GM18505 (cell line): ENCODE results near the gene ANO6.

Experiments used
- ATAC-seq: cut with Tn5 transposase; IDR thresholded peaks from one replicate; pipeline ENCODE4 v1.9.1; 2021; ENCODE audit not compliant: unreplicated experiment
- POLR2A ChIP-seq: IDR thresholded peaks from 4 replicates; pipeline ENCODE4 v1.6.1; 2011; ENCODE audit warnings: borderline replicate concordance; ENCODE audit not compliant: insufficient read depth, insufficient read length; ENCODE audit errors: extremely low read depth

The ANO6 gene

DNA sequence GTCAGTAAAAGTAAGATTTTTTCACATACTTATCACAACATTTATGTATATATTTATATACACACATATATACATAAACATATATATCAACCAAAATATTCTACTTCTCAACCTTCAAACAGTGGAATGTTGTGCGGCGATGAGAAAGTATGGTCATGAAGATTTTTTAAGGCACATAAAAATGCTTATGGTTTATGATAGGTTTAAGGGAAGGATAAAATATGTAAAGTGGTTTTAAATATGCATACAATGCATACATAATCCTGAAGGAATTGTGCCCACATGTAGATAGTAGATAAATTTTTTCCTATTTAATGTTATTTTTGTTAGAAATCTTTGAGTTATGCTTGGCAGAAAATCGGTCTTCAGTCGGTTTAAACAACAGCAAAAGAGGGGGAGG lies 182.7 kb downstream of the ANO6 start:
- no peak for TF ChIP-seq POLR2A
- no peak for ATAC-seq

- TF ChIP-seq POLR2A: no peak
- no peak for ATAC-seq
Measured at GRCh38 chr12:45400991-45401390, 185.1 kb downstream of the ANO6 start.

DNA sequence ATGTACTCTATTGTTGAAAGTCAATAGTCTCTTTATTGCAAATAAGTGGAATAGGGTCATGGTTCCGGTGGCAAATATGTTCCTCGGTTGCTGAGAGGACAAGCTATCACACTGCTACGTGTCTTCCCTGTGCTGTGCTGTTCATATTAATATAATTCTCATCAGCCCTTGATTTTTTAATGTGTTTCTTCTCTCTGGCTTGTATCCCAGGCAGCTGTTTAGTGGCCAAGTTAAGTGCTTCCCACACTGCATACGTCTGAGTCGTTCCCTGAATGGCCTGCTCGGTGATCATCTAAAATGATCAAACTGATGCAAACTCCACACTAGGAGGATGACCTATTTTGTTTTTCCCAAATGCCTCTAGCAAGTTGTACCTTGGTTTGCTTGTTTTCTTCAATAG lies 186.4 kb downstream of the ANO6 start:
- no peak for TF ChIP-seq POLR2A
- ATAC-seq: no peak

DNA sequence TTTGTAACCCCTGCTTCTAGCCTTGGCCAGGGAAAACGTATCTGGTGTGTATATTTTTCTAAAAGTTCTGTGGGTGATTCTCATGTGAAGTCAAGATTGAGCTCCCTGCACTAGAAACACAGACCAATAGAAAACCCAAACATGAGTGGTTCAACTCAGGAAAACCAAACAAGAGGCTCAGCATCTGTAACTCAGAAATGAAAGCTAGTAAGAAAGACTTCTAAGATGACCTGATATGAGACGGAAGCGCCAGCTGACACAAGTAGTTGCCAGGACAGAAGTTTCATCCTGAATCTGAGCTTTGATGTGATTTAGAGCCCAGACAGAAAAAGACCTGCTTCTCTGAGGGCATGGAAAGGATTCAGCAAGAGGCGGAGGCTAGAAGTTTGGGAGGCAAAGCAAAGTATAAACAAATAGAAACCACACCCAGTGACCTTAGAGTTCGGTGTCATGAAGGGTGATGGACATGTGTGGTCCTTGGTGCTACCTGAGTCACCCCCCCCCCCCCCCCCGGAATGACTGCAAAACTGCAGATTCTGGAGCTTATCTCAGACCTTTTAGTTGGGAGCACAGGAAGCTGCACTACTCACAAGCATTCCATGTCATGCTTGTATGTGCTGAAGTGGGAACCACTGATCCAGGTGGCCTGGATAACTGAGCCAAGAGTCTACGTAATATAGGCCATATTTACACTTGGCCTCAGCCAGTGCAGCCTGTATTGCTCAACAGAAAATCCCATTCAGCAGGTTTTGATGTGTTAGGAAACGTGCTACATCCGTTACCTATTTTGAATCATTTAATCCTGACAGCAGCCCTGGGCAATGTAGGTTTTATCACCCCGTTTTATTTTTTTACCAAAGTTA lies 191.3 kb downstream of the ANO6 start:
- no peak for ATAC-seq

DNA sequence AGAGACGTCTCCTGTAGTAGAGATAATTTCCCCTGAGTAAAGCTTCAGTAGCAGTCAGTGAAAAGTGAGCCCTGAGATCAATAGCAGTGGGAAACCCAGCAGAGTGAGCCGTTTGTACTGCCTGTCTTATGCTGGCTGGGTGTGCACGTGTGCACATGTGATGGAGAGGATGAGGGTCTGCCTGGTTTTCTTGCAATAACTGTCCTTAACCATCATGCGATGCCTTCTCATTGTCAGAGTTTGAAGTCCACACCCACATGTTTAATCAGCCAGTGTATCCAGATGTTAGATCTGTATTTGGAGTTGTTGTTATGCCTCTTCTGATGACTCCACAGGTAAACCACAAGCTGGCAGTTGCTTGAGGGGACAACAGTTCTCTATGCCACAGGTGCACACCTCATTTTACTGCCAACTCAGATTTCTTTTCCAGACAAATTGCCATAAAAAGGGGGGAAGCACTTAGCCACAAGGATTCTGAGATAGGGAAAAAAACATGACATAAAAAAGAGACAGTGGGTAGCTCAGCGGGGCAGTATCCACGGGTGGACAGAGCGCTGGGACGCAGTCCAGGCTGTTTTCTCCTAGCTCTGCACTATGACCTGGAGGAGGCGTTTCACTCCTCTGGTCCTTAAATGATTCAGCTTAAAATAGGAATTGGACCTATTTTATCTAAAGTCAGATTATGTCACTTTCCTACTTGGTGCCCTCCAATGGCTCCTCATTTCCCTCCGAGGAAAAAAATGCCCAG lies 192.3 kb downstream of the ANO6 start:
- no peak for ATAC-seq

More for the DNA sequence above, 191.3 kb downstream of the ANO6 start:
- TF ChIP-seq POLR2A: no peak

DNA sequence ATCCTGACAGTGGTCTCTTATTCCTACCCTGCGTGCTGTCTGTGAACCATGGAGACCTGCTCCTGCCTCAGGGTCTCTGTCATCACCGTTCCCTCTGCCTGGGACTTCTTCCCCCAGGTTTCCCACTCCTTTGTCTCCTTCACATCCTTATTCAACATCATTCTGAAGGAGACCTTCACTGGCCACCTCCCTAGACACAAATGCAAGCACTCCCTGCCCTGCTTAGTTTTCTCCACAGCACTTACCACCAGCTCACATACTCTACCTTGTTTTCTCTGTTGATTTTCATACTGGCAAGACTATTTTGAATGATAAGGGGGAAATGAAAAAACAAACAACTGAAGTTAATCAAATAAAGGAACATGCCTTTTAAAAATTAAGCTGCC lies 192.8 kb downstream of the ANO6 start:
- TF ChIP-seq POLR2A: no peak
- ATAC-seq: no peak

More for the DNA sequence above, 192.3 kb downstream of the ANO6 start:
- no peak for TF ChIP-seq POLR2A

DNA sequence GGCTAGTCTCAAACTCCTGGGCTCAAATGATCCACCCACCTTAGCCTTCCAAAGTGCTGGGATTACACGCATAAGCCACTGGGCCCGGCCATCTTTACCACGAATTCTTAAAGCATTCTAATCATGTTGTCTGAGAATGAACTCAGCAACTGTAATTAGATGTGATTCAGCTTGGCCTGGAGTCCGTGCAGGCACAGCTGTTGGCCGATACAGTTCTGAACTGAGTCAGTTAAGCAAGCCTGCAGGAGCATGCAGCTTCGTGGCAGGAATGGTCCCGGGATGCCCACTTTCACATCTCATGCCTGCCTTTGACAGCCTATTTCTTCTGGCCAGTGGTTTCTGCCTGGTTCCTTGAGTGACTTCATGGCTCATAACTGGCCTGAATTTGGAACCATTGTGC lies 194.1 kb downstream of the ANO6 start:
- no peak for TF ChIP-seq POLR2A
- ATAC-seq: no peak

GRCh38 chr12:45411626-45412025 lies 195.7 kb downstream of the ANO6 start:
- no peak for ATAC-seq
- TF ChIP-seq POLR2A: no peak

- no peak for TF ChIP-seq POLR2A
- peak; percentile 98 for ATAC-seq
Measured at GRCh38 chr12:45415393-45415817, 199.5 kb downstream of the ANO6 start.

- ATAC-seq: no peak
- no peak for TF ChIP-seq POLR2A
Measured at GRCh38 chr12:45416126-45416525, 200.2 kb downstream of the ANO6 start.

GRCh38 chr12:45418520-45418919 lies 202.6 kb downstream of the ANO6 start:
- ATAC-seq: no peak
- no peak for TF ChIP-seq POLR2A

DNA sequence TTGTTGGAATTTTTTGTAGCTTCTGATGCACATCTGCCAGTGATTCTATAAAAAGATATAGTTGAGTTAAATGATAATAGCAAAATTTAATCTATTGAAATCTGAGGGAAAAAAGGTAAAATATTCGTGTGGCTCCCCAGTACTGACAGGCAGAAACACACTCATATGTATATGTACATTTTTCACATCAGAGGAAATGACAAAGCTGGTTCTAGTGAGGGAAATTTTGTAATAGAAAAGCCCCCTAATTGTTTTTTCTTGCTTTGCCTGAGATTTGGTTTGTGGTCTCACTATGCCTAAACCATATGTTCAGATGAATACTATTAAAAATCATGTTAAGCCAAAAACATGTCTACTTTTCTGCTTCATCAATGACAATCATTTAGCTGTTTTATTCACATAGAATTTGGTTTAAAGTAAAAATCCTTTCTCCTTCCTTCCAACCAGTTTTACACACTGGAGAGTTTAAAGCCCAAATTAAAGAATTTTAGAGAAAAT lies 203.5 kb downstream of the ANO6 start:
- ATAC-seq: no peak
- TF ChIP-seq POLR2A: no peak

DNA sequence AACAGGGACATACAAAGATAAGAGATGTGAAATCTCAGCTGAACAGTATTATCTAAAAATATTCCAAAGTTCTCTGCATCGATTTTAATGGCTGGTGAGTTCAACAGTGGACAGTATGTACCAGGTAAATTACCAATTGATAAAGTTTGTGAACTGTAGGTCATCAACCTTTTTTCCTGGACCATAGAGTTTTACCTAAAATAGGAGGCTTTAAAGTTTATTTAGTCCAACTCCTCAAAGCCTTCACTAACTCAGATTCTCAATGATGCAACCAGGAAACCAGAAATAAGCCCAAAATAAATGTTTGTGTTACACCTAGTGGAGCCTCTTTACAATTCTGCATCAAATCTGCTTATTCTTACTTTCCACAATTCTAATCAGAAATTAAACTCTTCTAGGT lies 205.8 kb downstream of the ANO6 start:
- no peak for ATAC-seq
- TF ChIP-seq POLR2A: no peak

- TF ChIP-seq POLR2A: no peak
- ATAC-seq: no peak
Measured at GRCh38 chr12:45423931-45424330, 208.0 kb downstream of the ANO6 start.

GRCh38 chr12:45425426-45425825 lies 209.5 kb downstream of the ANO6 start:
- TF ChIP-seq POLR2A: no peak
- no peak for ATAC-seq

DNA sequence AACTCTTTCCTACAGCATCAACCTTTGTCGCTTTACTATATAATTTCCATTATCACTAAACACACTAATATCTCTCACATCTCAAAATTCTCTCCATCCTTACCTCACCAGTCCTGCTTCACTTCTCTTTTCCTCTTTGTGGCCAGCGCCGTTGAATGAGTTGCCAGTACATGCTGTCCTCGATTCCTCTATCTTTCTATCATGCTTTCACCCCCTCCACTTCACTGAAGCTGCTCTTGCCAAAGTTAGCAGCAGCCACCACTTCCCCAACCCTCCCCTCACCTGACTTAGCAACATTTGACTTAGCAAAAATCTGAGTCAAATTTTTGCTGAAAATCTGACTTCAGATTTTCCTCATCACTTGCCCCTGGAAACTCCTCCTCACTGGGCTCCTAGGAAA lies 210.4 kb downstream of the ANO6 start:
- no peak for TF ChIP-seq POLR2A

More for the DNA sequence above, 210.4 kb downstream of the ANO6 start:
- no peak for ATAC-seq
